ENCODE results near the gene PTOV1.

The PTOV1 gene

DNA sequence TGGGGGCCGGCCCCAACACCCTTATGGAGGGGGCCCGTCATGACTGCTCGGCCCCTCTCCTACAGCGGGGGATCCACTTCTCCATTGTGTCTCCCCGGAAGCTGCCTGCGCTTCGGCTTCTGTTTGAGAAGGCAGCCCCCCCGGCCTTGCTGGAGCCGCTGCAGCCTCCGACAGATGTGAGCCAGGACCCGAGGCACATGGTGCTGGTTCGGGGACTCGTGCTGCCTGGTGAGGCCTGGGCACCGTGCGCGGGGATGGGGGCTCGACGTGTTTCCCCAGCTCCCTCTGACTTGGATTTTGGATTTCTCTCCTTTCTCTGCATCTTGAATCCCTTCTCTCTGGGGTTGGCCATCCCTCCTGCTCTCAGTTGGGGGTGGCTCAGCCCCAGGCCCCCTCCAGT is 21.2 kb upstream of the PTOV1 start:
- TF ChIP-seq, protein P1, sequence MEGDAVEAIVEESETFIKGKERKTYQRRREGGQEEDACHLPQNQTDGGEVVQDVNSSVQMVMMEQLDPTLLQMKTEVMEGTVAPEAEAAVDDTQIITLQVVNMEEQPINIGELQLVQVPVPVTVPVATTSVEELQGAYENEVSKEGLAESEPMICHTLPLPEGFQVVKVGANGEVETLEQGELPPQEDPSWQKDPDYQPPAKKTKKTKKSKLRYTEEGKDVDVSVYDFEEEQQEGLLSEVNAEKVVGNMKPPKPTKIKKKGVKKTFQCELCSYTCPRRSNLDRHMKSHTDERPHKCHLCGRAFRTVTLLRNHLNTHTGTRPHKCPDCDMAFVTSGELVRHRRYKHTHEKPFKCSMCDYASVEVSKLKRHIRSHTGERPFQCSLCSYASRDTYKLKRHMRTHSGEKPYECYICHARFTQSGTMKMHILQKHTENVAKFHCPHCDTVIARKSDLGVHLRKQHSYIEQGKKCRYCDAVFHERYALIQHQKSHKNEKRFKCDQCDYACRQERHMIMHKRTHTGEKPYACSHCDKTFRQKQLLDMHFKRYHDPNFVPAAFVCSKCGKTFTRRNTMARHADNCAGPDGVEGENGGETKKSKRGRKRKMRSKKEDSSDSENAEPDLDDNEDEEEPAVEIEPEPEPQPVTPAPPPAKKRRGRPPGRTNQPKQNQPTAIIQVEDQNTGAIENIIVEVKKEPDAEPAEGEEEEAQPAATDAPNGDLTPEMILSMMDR (IDR thresholded peaks at IDR 0.05; ENCODE audit: low read depth, low read length, missing control alignments): no peak
- no peak for DNase-seq (ENCODE audit: extremely low read depth, low read depth)

DNA sequence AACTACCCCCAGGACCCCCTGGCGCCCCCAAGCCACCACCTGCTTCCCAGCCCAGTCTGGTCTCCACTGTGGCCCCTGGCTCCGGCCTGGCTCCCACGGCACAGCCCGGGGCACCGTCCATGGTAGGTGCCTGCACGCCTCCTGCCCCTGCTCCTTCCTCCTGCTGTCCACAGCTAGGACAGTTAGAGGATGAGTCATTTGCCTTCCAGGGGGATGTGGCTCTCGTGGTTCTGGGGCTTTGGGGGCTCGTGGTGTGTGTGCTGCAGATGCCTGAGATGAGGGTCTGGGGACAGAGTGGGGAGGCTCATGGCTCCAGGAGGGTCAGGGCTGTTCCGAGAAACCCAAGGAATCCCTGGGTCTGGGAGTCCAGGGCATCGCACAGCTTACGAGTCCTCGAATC is 20.2 kb upstream of the PTOV1 start:
- no peak for DNase-seq (ENCODE audit: extremely low read depth, low read depth)
- no peak overlapping the region for H3K4me3 ChIP-seq (replicated peaks; ENCODE audit: low read depth, low read length)
- TF ChIP-seq, protein P1 (IDR thresholded peaks at IDR 0.05; ENCODE audit: low read depth, low read length, missing control alignments): no peak

More for the DNA sequence above, 21.2 kb upstream of the PTOV1 start:
- no peak overlapping the region for H3K4me3 ChIP-seq (replicated peaks; ENCODE audit: low read depth, low read length)

DNA sequence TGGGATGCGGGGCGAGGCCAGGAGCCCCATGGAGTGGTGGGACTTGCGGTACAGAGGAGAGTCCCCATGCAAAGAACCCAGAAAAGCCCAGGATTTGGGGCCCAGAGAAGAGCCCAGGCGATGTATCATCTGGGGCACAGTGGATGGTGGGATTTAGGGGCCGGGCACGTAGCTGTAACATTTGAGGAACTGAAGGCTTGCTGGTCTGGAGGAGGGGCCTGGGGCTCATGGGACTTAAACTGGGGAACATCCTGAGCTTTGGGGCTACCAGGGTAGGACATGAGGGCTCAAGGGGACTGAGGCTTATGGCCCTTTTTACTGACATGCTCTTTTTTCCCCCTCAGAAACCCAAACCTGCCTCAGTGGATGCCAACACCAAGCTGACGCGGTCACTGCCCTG is 19.4 kb upstream of the PTOV1 start:
- TF ChIP-seq, protein P1 (IDR thresholded peaks at IDR 0.05; ENCODE audit: low read depth, low read length, missing control alignments): no peak
- DNase-seq (ENCODE audit: extremely low read depth, low read depth): no peak
- no peak overlapping the region for H3K4me3 ChIP-seq (replicated peaks; ENCODE audit: low read depth, low read length)

DNA sequence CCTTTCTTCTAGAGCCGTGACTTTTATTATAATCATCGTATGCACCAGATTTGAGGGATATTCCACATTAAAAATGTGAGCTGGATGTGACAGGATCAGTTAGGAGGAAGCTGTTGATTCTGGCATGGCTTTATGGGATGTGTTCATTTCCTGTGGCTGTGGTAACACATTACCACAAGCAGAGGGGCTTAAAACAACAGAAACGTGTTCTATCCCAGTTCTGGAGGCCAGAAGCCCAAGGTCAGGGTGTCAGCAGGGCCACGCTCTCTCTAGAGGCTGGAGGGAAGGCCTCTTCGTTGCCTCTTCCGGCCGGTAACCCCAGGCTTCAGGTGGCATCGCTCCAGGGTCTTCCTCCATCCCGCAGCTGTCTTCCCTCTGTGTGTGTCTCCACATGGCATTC is 18.4 kb upstream of the PTOV1 start:
- no peak for DNase-seq (ENCODE audit: extremely low read depth, low read depth)
- TF ChIP-seq, protein P1 (IDR thresholded peaks at IDR 0.05; ENCODE audit: low read depth, low read length, missing control alignments): no peak
- no peak overlapping the region for H3K4me3 ChIP-seq (replicated peaks; ENCODE audit: low read depth, low read length)

DNA sequence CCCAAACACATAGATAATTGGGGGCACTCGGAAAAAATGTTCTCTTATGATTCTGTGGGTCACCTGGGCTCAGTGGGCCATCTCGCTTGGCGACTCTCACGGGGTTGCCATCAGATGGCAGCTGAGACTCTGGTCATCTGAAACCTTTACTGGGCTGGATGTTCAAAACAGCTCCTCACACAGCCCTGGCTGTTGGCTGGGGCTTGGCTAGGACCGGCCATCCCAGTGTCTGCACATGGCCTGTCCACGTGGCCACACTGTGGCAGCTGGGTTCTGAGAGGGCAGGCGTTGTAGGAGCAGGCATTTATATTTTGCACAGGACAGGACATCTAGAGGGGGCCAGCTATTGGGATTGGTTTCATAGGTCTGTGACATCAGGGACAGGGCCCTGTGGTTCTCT is 17.4 kb upstream of the PTOV1 start:
- H3K4me3 ChIP-seq (replicated peaks; ENCODE audit: low read depth, low read length): no peak overlapping the region
- TF ChIP-seq, protein P1 (IDR thresholded peaks at IDR 0.05; ENCODE audit: low read depth, low read length, missing control alignments): no peak
- DNase-seq (ENCODE audit: extremely low read depth, low read depth): no peak

DNA sequence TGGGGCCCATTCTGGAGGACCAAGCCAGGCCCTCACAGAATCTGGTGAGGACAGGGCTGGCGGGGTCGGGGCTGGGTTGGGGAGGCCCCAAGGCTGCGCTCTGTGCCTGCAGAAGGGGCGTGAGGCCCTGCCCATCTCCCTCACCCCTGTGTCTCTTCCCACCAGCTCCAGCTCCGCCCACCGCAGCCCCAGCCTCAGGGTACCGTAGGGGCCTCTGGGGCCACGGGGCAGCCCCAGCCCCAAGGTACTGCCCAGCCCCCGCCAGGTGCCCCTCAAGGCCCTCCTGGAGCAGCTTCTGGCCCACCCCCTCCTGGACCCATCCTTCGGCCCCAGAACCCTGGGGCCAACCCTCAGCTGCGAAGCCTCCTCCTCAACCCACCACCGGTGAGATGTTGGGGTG is 15.4 kb upstream of the PTOV1 start:
- no peak overlapping the region for H3K4me3 ChIP-seq (replicated peaks; ENCODE audit: low read depth, low read length)
- DNase-seq (ENCODE audit: extremely low read depth, low read depth): no peak
- TF ChIP-seq, protein P1 (IDR thresholded peaks at IDR 0.05; ENCODE audit: low read depth, low read length, missing control alignments): no peak
